ENCODE data around the gene SEMA6A. TPM values are rescaled to one million over a fixed set of nuclear protein-coding genes. Genes with fewer than 3 reads are reported as not detected.

The SEMA6A gene
- total and polyA plus RNA-seq, 9 of the 15 experiments (the other 6 are each of a cell fraction or from before 2014, with no cell fraction given): 0.04 to 0.42 (median 0.18) TPM; not detected in 5

DNA sequence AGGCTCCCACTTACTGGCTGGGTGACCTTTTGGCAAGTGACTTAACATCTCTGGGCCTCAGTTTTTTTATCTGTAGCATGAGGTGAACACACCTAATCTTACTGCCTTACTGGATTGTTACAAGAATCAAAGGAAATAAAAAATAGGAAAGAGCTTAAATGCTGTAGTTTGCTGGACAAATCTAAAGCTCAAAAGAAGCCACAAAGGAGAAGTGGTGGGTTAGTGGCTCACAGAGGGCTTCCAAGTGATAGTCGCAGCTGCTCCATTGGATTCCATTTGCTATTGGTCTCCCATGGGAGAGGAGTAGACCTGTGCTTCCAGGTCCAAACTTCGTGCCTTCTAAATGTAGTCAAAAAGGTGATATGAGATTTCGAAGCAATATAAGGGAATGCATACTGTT is 123.6 kb downstream of the SEMA6A start:
- POLR2A ChIA-PET: interaction anchor here (2.1 kb wide), 1 partner anchor 10 kb away, joined by 7 read pairs; no protein-coding TSS in a partner anchor
- intact Hi-C loops (cut with micrococcal nuclease) (no loop called here), in situ Hi-C loops (cut with MboI) (no loop called here)
- Histone ChIP-seq H3K36me3 (ENCODE audit: control insufficient read depth, insufficient read depth, low read length) (no peaks in the 10 kb centered on the region), H3K27ac (ENCODE audit: extremely low read depth, low read depth, low read length) (no peak overlapping the region), H3K9ac (ENCODE audit: insufficient read depth in 1 of 2, low read depth in 2 of 2, low read length in 2 of 2) (no peak overlapping the region), H3K27me3 (ENCODE audit: control insufficient read depth in 2 of 2, insufficient read depth in 2 of 2, low read length in 2 of 2) (peaks cover 0 to 4% of the 10 kb centered on the region in 2 experiments; a peak in 2 of 5 replicates), H3K79me2 (ENCODE audit: control insufficient read depth, insufficient read depth, low read length) (no peaks in the 10 kb centered on the region), H3K4me1 (replicated peaks in 1 of 2; ENCODE audit: control insufficient read depth in 2 of 2, insufficient read depth in 2 of 2, low read length in 2 of 2) (peaks cover 0 to 5% of the 10 kb centered on the region in 2 experiments; a peak in 1 of 5 replicates), H2AFZ (ENCODE audit: low read depth, low read length) (no peak overlapping the region), H4K20me1 (replicated peaks; ENCODE audit: control insufficient read depth, insufficient read depth, low read length) (no peaks in the 10 kb centered on the region), H3K9me3 (replicated peaks; ENCODE audit: control insufficient read depth, insufficient read depth, low read depth, low read length) (no peaks in the 10 kb centered on the region), H3K9me1 (ENCODE audit: control insufficient read depth, insufficient read depth, low read length) (no peaks in the 10 kb centered on the region), H3K4me2 (ENCODE audit: insufficient read depth, low read length) (no peak overlapping the region), H3K4me3 (no peak overlapping the region)
- 5% methylated on average over 3 of the region's 3 CpGs for WGBS (ENCODE audit: insufficient coverage, low coverage, missing lambda C conversion rate)
- DNase-seq (ENCODE audit: extremely low read depth in 1 of 4, low spot score in 3 of 4) (no peak), ATAC-seq (no peak), FAIRE-seq (no peak)
- TF ChIP-seq MTA2 (IDR thresholded peaks at IDR 0.05; ENCODE audit: low read depth) (no peak), CC2D1A (IDR thresholded peaks at IDR 0.05) (no peak)
- CTCF ChIA-PET (ENCODE audit: low intra/inter-chr PET ratio): no interaction called here
- no TSS peak for BruUV-seq (replicated peaks)

DNA sequence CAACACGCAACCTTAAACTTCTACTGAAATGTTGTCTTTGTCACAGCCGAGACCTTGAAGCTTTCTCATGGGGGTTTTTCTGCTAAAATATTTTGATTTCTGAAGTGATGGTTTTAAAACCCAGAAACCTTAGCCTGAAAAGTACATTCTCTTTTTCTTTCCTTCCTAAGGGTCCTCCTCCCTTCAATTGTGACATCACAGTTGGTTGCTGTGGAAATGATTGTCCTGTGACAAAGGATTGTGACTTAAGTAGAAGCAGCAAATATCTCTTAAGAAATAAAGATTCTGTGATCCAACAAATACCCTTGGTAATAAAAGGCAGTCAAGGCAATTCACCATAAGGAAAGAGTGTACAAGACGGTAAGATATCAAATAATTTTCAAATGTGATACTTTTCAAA is 125.2 kb downstream of the SEMA6A start:
- ATAC-seq (no peak), DNase-seq (ENCODE audit: extremely low read depth in 1 of 4, low spot score in 3 of 4) (no peak), FAIRE-seq (no peak)
- no peak overlapping the region for H3K4me2 ChIP-seq (ENCODE audit: insufficient read depth, low read length)
- no peak overlapping the region for H3K9ac ChIP-seq (ENCODE audit: insufficient read depth in 1 of 2, low read depth in 2 of 2, low read length in 2 of 2)
- no peaks in the 10 kb centered on the region for H3K9me3 ChIP-seq (replicated peaks; ENCODE audit: control insufficient read depth, insufficient read depth, low read depth, low read length)
- H4K20me1 ChIP-seq (replicated peaks; ENCODE audit: control insufficient read depth, insufficient read depth, low read length): no peaks in the 10 kb centered on the region
- peaks cover 0 to 5% of the 10 kb centered on the region in 2 experiments; a peak in 1 of 5 replicates for H3K4me1 ChIP-seq (replicated peaks in 1 of 2; ENCODE audit: control insufficient read depth in 2 of 2, insufficient read depth in 2 of 2, low read length in 2 of 2)
- H3K4me3 ChIP-seq: no peak overlapping the region
- ChIA-PET POLR2A (interaction anchor here (2.1 kb wide), 1 partner anchor 9 kb away, joined by 7 read pairs; no protein-coding TSS in a partner anchor), CTCF (ENCODE audit: low intra/inter-chr PET ratio) (no interaction called here)
- BruUV-seq (replicated peaks): no TSS peak
- TF ChIP-seq CREM (IDR thresholded peaks at IDR 0.05; ENCODE audit: low read depth) (no peak), CBX1 (IDR thresholded peaks at IDR 0.05; ENCODE audit: low read depth) (no peak), GATAD2A (IDR thresholded peaks at IDR 0.05) (no peak), ATF1 (CRISPR knock-in tag; IDR thresholded peaks at IDR 0.05) (no peak), ATF1 (tag; IDR thresholded peaks at IDR 0.05) (no peak), ZNF174 (CRISPR knock-in tag; IDR thresholded peaks at IDR 0.05) (no peak), JUND (IDR thresholded peaks at IDR 0.05; ENCODE audit: borderline replicate concordance, low read depth, low read length) (no peak), JUND (tag; IDR thresholded peaks at IDR 0.05; ENCODE audit: borderline replicate concordance, low read depth, low read length) (no peak), PCBP2 (IDR thresholded peaks at IDR 0.05; ENCODE audit: low read depth, low read length, poor library complexity, severe bottlenecking) (no peak), MYC (IDR thresholded peaks at IDR 0.05; ENCODE audit: low read depth, low read length) (no peak), MYC (CRISPR knock-in tag; IDR thresholded peaks at IDR 0.05; ENCODE audit: borderline replicate concordance, low read depth) (no peak), WHSC1 (IDR thresholded peaks at IDR 0.05; ENCODE audit: low read length) (no peak), KDM4B (IDR thresholded peaks at IDR 0.05; ENCODE audit: borderline replicate concordance in 2 of 2, low read depth in 1 of 2) (no peak)
- TF ChIP-seq, protein P1, sequence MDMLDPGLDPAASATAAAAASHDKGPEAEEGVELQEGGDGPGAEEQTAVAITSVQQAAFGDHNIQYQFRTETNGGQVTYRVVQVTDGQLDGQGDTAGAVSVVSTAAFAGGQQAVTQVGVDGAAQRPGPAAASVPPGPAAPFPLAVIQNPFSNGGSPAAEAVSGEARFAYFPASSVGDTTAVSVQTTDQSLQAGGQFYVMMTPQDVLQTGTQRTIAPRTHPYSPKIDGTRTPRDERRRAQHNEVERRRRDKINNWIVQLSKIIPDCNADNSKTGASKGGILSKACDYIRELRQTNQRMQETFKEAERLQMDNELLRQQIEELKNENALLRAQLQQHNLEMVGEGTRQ (CRISPR knock-in tag; IDR thresholded peaks at IDR 0.05): no peak
- TF ChIP-seq, protein P2, sequence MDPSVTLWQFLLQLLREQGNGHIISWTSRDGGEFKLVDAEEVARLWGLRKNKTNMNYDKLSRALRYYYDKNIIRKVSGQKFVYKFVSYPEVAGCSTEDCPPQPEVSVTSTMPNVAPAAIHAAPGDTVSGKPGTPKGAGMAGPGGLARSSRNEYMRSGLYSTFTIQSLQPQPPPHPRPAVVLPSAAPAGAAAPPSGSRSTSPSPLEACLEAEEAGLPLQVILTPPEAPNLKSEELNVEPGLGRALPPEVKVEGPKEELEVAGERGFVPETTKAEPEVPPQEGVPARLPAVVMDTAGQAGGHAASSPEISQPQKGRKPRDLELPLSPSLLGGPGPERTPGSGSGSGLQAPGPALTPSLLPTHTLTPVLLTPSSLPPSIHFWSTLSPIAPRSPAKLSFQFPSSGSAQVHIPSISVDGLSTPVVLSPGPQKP (CRISPR knock-in tag; IDR thresholded peaks at IDR 0.05): no peak
- in situ Hi-C loops (cut with MboI): no loop called here
- no peak overlapping the region for H2AFZ ChIP-seq (ENCODE audit: low read depth, low read length)
- no peak overlapping the region for H3K27ac ChIP-seq (ENCODE audit: extremely low read depth, low read depth, low read length)
- peaks cover 0 to 9% of the 10 kb centered on the region in 2 experiments; a peak in 3 of 5 replicates for H3K27me3 ChIP-seq (ENCODE audit: control insufficient read depth in 2 of 2, insufficient read depth in 2 of 2, low read length in 2 of 2)
- intact Hi-C loops (cut with micrococcal nuclease): no loop called here
- no peaks in the 10 kb centered on the region for H3K36me3 ChIP-seq (ENCODE audit: control insufficient read depth, insufficient read depth, low read length)
- WGBS (ENCODE audit: insufficient coverage, low coverage, missing lambda C conversion rate): 9% methylated on average over 3 of the region's 3 CpGs
- no peaks in the 10 kb centered on the region for H3K9me1 ChIP-seq (ENCODE audit: control insufficient read depth, insufficient read depth, low read length)
- no peaks in the 10 kb centered on the region for H3K79me2 ChIP-seq (ENCODE audit: control insufficient read depth, insufficient read depth, low read length)

All from K562 (cell line).